CD4-positive, alpha-beta T cell treated with Interleukin-12 subunit alpha and Interleukin-12 subunit beta, for 1 hour (primary cell): ENCODE measurements around the gene EHD4.

Source experiments
- DNase-seq: peaks from one replicate; pipeline ENCODE4 v3.0.0-alpha.2; 2020

Gene EHD4

DNA sequence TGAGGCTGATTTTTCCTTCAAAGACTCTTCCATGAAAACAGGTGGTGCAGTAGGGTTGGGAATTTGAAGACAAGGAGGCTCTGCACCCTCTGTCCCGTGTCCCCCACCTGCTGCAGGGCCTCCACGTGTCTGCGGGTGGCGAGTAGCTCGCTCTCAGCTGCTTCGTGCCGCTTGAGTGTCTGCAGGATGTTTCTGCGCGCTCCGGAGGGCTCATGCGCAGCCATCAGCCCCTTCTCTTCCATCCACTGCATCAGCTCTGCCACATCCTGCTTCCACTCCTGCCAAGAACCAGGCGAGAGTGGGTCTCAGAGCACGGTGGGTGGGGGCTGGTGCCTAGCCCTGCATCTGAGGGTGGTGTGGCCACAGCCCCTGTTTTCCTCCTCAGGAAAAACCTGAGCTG is 96.3 kb downstream of the EHD4 start:
- DNase-seq, result no peak

DNA sequence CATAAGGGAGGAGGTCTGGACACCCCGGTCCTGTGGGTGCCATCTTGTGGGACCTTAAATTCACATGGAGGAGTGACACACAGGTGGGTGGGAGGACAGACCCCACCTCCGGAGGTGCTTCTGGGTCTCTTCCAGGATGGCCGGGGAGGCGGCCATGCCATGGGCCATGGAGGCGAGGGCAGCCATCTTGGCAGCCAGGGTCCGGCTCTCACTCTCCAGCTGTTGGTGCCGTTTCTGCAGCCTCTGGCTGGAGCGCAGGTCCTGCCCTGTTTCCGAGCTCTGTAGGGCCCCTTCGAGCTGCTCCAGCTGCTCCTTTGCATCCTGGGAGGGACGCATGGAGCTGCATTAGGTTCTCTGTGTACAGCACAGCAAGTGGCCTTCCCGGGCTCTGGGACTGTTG is 97.6 kb downstream of the EHD4 start:
- DNase-seq, result no peak

DNA sequence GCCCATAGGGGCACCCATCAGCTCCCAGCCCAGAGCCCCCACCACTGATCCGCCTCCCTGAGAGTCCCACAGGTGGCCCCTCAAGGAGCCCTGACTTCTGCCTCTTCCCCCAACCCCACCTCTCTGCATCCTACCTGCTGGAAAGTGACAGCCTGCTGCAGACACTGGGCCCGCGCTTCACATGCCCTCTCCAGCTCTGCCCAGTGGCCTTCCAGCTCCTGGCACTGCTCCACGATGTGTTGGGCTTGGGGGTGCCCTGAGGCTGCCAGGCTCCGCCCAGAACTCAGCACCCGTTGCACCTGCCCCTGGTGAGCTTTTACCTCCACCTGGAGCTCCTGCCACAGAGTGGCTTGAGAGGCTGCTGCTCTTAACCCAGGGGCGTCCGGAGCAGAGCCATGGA is 98.6 kb downstream of the EHD4 start:
- DNase-seq, result no peak

DNA sequence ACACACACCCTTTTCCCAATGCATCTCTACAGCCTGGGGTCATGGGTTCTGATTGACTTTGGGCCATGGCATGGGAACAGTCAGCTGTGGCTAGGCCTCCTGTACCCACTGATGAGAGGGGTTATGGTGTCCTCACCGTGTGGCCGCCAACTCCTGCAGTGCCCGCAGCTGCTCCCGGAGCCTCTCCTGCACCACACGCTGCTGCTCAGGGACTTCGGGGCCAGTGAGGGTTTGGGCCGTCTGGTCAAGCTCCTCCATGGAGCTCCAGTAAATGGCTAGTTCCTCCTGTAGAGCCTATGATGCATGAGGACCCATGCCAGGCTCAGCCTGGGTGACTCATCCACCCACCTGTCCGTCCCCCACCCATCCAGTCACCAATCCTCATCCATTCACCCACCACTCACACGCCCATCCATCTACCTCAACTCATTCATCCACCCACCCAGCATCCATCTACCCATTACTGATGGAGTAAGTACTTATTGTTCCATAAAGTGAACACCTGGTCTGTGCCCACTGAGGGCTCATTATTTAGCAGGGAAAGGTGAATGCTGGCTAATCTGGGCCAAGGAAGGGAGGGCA is 100.1 kb downstream of the EHD4 start:
- no peak for DNase-seq

DNA sequence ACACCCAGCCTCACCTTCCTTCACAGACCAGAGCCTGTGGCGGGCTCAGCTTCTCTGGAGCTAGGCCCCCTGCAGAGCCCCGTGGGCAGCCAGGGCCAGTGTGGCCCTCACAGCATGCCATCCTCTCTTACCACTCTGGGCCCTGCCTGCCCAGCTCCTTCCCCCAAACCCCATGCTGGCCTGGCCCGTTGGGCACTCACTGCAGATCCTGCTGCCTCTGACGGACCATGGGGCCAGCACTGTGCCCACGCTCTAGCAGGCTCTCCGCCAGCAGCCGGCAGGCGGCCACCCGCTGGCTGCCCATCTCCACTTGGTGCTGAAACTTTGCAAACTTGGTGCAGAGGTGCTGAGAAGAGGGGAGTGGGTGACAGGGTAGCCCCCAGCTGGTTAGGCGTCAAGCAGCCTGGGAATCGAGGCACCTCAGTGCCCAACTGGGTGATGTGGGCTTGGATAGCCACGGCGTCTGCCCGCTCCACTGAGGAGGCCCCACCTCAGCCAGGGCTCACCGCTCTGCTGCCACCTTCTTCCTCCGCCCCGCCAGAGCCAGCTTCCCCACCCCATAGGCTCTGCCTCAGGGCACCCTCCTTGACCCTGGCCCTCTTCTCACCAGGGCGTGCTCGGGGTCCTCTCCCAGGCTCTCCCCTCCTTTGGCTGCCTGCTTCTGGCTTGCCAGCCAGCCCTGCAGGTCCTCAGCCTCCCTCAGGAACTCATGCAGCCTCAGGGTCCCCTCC is 101.0 kb downstream of the EHD4 start:
- DNase-seq, result no peak

DNA sequence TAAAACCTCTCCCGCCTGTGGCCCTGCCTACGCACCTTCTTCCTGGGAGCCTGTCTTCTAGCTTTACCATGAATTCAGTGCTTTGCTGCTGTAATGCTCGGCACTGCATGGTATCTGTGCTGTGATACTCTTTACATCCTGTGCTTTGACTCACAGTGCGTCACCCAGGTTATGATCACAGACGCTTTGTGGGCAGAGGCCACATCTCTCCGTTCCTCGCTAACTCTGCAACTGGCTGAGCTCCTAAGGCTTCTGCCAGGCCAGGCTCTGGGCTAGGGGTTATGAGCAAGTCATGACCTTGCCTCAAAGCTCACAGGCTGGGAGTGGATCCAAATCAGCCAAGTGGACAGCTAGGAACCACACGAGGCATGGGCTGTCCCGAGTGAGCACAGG is 101.7 kb downstream of the EHD4 start:
- DNase-seq, result peak; percentile 52

DNA sequence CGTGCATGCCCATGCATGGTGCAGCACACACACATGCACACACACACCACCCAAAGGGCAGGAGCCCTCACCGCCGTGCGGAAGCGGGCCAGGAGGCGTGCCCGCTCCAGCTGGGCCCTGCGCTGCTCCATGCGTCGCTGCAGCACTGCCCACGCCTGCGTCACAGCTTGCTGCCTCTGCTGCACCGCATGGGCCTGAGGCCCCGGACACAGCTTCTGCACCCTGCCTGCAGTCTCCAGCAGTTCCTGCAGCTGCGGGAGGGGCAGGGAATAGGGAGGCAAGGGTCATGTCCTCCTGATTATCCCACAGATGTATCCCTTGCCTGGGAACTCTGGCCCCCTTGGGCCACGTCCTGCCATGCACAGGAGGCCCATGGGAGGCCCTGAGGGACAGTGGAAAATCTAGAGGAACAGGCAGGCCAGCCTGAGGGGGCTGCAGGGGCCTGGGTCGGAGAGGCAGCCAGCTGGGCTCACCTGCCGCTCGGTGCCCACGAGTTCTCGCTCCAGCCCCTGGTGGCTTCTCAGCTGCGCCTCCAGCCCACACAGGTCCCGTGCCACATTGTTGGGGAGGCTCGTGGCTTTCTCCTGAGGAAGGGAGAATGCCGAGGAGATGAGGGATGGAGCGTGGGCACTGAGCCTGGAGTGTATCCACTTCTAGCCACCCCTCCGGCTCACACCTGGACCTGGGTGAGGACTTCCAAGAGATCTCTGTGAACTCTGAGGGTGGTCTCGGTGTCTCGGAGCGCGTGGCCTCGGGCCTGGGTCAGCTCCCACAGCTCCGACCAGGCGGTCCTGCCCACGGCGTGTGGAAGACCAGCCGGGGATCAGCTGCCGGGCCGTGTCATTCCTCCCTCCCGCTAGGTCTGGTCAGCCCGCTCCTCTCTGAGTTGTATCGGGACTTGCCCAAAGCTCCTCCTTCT is 102.3 kb downstream of the EHD4 start:
- DNase-seq, result no peak

DNA sequence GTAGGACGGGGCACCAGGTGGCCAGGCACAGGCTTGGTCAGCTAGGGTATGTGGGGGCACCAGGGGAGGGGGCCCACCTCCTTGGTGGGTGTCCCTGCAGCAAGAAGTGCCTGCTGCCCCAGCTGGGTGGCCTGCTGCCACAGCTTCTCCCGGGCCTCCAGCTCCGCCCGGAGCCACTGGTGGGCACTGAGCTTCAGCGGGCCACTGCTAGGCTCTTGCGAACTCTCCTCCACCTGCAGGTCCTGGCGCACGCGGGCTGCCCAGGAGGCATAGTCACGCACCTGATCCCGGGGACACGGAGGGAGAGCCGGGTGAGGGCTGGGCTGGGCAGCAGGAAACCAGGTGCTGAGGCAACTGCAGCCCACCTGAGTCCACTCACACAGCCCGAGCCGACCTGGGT is 104.0 kb downstream of the EHD4 start:
- no peak for DNase-seq

DNA sequence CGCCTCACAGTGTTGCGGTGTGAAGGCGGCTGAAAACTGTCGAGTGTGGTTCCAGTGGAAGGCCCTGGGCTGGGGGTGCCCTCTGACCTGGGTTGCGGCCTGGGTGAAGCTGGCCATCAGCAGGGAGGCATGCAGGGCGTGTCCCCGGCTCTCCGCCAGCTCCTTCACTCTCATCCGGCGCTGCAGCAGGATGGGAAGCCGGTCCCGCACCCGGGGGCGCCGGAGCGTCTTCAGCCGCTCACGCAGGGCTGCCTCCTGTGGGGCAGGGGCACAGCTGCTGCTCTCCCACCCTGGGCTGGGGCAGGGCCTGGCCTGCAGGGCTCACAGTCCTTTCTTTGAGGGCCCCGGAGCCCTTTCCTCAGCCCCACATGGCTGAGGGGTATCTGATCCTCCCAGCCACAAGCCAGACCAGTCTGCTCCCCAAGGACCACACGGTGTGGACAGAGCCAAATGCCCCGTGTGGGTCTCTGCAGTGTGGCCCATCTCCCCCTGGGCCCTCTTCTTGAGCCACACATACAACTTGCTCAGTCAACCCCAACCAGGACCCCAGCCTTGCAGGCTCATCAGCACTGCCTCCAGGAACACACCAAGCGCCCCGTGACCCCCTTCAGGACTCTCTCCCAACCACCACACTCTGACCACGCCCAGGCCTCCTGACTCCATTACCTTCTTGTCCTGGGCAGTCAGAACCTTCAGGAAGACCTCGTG is 105.3 kb downstream of the EHD4 start:
- no peak for DNase-seq

DNA sequence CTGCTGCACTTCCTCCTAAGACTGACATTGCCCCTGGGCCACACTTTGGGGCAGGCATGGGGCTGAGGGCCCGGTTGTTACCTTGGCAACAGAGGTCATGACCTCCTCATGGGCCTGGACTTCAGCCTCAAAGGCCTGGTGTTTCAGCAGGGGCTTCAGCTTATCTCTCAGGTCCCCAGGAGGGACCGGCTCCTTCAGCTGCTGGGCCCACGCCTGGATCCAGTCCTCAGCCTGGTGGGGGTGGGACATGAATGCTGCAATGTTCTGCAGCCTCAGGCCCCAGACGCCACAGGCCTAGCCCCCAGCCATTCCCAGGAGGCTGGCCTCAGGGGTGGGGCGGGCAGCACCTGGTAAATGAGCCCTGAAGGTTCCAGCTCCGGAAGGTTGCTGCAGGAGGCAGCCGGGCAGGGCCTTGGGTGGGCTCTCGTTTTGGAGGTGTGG is 106.1 kb downstream of the EHD4 start:
- no peak for DNase-seq

DNA sequence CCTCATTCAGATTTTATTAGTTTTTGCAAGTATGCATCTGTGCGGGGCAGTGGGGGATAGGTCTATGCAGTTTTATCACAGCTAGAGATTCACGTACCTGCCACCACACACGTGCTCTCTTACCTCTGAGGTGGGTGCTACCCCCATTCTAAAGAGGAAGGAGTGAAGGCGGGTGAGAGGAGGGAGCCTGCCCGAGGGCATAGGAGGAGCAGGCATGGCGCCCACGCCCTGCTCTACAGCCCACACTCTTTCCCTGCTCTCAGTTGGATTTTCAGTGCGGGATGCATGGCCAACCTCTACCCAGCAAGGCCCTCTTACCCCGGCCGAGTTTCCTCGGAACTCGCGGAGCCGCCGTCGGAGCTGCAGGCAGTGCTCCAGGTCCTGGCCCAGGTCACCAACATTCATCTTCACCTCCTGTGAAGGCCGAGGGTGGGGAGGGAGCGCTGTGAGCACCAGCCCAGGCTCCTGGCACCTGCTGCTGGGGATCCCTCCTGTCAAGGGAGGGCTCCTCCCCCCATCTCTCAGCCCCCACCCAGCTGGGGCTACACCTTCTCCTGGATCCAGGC is 106.8 kb downstream of the EHD4 start:
- DNase-seq, result no peak

DNA sequence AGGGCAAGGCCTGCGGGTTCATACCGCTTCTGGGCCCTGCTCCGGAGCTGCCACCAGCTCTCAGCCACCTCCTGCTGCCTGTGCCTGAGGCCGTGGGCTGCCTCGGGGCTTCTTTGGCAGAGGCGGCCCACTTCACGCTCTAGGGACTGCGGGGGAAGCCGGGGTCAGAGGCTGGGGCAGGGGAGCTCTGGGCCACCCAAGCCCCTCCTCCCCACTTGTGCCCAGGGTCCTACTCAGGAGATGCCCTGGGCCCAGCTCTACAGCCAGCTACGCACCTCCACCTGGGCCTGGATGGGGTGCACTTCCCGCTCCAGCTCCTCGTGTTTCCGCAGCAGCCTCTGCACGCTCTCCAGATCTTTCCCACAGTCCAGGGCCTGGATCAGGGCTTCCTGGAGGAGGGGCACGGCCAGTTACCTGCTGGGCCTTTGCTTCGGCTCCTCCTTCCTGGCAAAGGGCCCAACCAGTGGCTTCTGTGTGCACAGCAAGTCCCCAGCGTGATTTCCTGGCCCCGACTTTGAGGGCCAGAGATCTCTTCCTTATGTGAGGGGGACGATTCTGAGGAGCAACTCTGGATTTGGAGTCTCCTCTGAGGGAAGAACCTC is 109.7 kb downstream of the EHD4 start:
- DNase-seq, result no peak

DNA sequence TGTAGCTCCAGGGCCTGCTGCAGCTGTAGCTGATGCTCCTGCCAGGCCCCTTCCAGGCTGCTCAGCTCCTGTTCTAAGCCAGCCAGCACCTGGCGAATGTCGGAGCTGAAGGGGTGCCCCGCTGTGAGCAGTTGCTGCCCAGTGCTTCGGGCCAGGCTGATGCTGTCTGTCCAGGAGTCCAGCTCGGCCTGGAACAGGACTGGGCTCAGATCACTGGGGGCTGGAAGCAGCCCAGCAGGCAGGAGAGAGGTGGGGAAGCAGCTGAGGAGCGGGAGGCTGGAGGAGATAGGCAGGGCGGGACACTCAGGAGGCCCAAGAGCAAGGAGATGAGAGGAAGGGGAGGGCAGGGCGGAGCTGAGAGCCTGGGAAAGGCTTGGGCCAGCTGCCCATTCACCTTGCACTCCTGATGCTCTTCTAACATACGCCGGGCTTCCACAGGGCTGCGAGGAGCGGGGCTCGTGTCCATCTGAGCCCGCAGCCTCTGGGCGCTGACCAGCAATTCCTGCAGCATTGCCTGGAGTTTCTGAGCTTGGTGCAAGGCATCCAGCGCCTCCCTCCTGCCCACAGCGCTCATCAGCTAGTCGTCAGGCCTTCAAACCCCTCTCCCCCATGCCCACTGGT is 110.5 kb downstream of the EHD4 start:
- no peak for DNase-seq

DNA sequence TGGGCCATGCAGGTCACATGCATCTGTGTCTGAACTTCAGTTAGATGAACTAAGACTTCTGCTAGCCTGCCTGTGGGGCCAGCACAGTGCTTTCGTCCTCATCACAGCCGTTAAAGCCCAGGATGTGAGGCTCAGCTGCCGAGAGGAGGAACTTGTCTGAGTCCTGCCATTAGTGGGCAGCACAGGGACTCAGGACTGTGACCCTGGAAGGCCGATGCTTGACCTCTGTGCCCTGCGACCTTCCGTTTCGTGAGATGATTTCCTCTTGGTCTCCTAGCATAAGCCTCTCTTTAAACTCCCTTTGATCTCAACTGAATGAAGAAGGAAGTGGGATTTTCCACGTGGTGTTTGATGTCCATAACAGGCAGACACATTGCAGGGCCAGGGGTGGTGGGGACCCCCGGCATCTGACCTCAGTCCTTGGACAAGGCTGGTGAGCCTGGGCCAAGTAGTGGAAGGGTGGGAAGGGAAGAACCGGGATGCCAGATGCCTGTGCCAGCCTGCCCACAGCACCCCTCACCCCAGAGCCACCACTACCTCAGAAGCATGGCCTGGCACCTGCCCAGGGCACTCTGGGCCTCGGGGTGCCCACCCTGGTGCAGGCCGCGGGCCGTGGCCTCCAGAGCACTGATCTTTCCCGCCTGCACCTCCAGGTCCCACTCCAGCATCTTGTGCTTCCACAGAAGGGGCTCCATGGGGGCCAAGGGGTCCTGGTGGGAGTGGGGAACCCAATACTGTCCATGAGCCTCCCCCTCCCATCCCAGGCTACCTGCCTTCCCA is 112.1 kb downstream of the EHD4 start:
- DNase-seq, result no peak

DNA sequence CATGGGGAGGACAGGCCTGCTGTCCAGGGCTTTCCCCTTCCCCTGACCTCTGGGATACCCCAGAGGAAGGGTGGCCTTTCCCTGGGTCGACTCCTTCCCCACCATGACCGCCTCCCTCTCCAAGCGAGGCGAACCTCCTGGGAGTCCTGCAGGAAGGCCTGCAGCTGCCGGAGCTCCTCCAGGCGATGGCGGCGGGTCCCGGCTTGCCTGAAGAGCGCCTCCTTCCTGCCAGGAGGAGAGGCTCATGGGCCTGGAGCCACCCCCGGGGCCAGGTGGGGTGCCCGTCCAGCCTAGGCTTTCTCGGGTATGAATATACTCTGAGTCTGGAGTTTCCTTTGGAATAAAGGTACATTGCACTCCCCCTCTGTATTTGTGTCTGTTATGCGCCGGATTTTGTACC is 113.6 kb downstream of the EHD4 start:
- DNase-seq, result no peak

DNA sequence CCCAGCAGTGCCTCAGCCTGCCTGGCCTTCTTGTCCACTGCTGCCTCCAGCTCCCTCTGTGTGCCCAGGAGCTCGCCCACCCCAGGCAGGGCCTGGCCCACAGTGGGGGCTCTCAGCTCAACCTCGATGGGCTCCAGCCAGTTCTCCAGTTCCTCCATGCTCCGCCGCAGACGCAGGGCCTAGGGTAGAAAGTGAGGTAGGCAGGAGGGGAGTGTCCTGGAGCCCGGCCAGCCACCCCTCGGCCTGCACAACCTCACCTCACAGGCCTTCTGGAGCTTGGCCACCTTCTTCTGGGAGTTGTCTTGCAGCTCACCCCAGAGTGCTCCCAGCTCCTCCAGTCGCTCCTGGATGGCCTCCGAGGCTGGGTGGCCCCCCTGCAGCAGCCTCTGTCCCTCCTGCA is 115.0 kb downstream of the EHD4 start:
- DNase-seq, result no peak

DNA sequence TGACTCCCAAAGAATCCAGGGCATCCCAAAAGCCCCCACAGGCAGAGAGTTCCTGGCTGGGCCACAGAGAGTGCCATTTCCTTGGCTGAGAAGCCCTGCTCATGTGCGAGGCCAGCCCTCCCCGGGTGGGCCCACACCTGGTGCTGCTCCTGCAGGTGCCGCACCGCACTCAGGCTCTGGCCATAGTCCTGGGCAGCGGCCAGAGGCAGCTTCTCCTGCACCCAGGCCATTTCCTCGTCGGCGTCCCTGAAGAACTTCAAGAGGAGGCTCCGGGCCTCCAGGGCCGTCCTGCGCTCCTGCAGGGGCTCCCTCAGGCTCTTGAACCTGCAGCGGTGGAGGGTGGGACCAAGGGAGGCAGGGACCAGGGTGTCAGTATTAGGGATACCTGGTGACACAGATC is 115.6 kb downstream of the EHD4 start:
- DNase-seq, result no peak

DNA sequence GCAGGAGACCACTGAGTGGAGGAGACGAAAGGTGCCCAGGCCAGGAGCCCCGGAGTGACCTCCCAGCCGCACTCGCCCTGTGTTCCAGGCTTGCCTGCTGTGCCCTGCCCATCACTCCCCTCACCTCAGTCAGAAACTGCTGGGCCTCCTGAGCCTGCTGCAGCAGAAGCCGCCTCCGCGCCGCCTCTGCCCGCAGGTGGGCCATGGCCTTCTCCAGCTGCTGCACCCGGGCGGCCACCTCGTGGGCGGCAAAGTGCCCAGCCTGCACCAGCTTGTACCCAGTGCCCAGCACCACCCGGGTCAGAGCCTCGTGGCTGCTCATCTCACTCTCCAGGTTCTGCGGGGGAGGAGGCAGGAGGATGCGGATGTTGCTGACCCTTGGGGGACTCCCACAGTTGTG is 116.1 kb downstream of the EHD4 start:
- DNase-seq, result no peak

DNA sequence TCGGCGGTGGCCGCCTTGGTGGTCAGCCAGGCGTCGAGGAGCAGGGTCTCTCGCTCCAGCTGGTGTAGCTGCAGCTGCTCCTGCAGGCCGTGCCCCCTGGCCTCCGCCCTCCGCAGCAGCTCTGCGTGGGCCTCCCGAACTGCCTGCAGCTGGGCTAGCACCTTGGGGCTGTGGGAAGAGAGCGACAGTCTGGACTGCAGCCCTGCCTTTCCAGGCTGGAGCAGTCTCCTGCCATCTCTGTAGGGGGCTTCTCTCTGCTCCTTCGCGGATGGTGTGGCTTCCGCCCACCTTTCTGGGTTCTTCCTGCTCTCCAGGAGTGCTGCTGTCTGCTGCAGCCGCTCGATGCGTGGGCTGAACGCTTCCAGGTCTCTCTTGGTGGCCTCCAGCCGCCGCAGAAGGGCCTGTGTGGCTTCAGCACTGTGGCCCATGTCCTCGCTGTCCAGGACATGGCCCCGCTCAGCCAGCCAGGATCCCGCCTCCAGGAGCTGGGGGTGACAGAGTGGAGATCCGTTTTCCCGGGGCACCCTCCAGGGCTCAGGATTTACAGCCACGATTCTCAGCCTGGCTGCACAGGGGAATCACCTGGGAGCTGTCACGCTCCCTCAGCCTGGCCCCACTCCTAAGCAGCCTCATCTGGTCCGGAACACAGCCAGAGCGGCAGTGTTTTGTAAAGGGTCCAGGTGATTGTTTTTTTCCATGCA is 116.9 kb downstream of the EHD4 start:
- DNase-seq, result no peak

DNA sequence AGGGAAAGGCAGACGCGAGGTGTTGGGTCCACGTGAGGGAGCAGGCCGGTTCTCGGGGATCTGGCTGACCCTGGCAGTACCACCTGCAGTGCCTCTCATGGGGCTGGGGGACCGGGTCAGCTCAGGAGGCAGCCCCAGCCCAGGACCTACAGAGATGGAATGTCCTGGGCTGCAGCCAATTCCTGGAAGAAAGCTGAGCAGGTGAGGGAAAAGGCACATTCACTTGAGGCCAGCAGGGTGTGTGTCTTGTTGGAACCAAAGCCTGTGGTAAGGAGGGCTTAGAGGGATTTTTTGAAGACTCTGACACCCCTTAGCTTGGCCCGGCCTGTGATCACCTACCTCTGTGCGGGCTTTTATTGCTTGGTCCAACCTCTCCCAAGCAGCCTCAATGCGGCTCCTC is 117.9 kb downstream of the EHD4 start:
- no peak for DNase-seq

DNA sequence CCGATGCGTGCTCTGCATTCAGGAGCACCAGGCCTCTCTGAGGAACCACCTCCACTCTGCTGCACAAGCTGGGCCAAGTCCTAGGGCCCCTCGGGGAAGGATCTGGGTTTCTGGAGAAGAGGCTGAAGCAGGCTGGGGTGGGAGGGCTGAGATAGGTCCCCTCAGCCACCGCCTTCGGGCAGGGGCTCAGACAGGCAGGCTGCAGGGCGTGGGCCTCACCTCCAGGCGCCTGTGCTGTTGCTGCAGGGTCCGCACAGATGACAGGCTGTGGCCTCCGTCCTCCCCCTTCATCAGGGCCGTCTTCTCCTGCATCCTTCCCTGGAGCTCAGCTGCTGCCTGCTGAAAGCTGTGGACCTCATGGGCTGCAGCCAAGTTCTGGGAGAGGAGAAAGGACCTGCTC is 118.5 kb downstream of the EHD4 start:
- DNase-seq, result no peak
